H9 (cell line): ENCODE data around the gene NACAD. TPM values are rescaled to one million over a fixed set of nuclear protein-coding genes. Genes with fewer than 3 reads are reported as not detected.

Experiments used
- DNase-seq: peaks from one replicate; pipeline ENCODE4 v3.0.0-alpha.2; 2017
- H2AFZ ChIP-seq: one replicate; pipeline ENCODE4 v1.6.1; 2013; ENCODE audit warnings: mild to moderate bottlenecking, low read length, control low read depth, moderate library complexity
- H2AK5ac ChIP-seq: 2 replicates; pipeline ENCODE4 v1.6.1; 2013; ENCODE audit warnings: low read length, control low read depth, mixed read lengths; ENCODE audit not compliant: insufficient read length
- H2BK120ac ChIP-seq: one replicate; pipeline ENCODE4 v1.6.1; 2013; ENCODE audit warnings: low read depth, mild to moderate bottlenecking, low read length, control low read depth, inconsistent platforms; ENCODE audit not compliant: poor library complexity, severe bottlenecking
- H2BK12ac ChIP-seq: 2 replicates; pipeline ENCODE4 v1.6.1; 2013; ENCODE audit warnings: low read length, control low read depth, mixed read lengths, low read depth; ENCODE audit not compliant: insufficient read length
- H2BK15ac ChIP-seq: 2 replicates; pipeline ENCODE4 v1.6.1; 2013; ENCODE audit warnings: low read depth, low read length, control low read depth
- H2BK20ac ChIP-seq: one replicate; pipeline ENCODE4 v1.6.1; 2013; ENCODE audit warnings: low read depth, mild to moderate bottlenecking, low read length, control low read depth, inconsistent platforms; ENCODE audit not compliant: poor library complexity, severe bottlenecking
- H2BK5ac ChIP-seq: 2 replicates; pipeline ENCODE4 v1.6.1; 2013; ENCODE audit warnings: low read length, control low read depth, mixed read lengths; ENCODE audit not compliant: insufficient read length
- H3K14ac ChIP-seq: 2 replicates; pipeline ENCODE4 v1.6.1; 2013; ENCODE audit warnings: low read length, control low read depth; ENCODE audit not compliant: insufficient read depth
- H3K18ac ChIP-seq: 2 replicates; pipeline ENCODE4 v1.6.1; 2013; ENCODE audit warnings: low read depth, mild to moderate bottlenecking, mixed read lengths, low read length, control low read depth; ENCODE audit not compliant: insufficient read length
- H3K23ac ChIP-seq: 2 replicates; pipeline ENCODE4 v1.6.1; 2013; ENCODE audit warnings: low read length, control low read depth, mixed read lengths, low read depth; ENCODE audit not compliant: insufficient read length
- H3K23me2 ChIP-seq: 2 replicates; pipeline ENCODE4 v1.6.1; 2013; ENCODE audit warnings: low read depth, mild to moderate bottlenecking, mixed read lengths, low read length, control low read depth; ENCODE audit not compliant: insufficient read length, poor library complexity, severe bottlenecking
- H3K27ac ChIP-seq: 2 replicates; pipeline ENCODE4 v1.5.1; 2013; ENCODE audit warnings: low read length, control low read depth, mixed read lengths, low read depth; ENCODE audit not compliant: insufficient read length
- H3K27me3 ChIP-seq: 2 replicates; pipeline ENCODE4 v1.6.1; 2013; ENCODE audit warnings: low read length, control low read depth, inconsistent platforms; ENCODE audit not compliant: insufficient read depth
- H3K4ac ChIP-seq: 2 replicates; pipeline ENCODE4 v1.6.1; 2013; ENCODE audit warnings: low read depth, mild to moderate bottlenecking, control low read depth, inconsistent platforms, low read length, moderate library complexity
- H3K4me1 ChIP-seq: 2 replicates; pipeline ENCODE4 v1.6.1; 2013; ENCODE audit warnings: low read length, control low read depth, inconsistent platforms; ENCODE audit not compliant: insufficient read depth
- H3K4me2 ChIP-seq: 2 replicates; pipeline ENCODE4 v1.6.1; 2013; ENCODE audit warnings: low read length, control low read depth, mixed read lengths; ENCODE audit not compliant: insufficient read length, insufficient read depth
- H3K56ac ChIP-seq: 2 replicates; pipeline ENCODE4 v1.6.1; 2013; ENCODE audit warnings: low read depth, mild to moderate bottlenecking, mixed read lengths, low read length, control low read depth; ENCODE audit not compliant: insufficient read length
- H3K79me1 ChIP-seq: 2 replicates; pipeline ENCODE4 v1.6.1; 2013; ENCODE audit warnings: low read depth, mild to moderate bottlenecking, moderate library complexity, low read length, control low read depth, inconsistent platforms; ENCODE audit not compliant: insufficient read depth, poor library complexity, severe bottlenecking
- H3K79me2 ChIP-seq: 2 replicates; pipeline ENCODE4 v1.6.1; 2013; ENCODE audit warnings: low read length, control low read depth, inconsistent platforms; ENCODE audit not compliant: insufficient read depth
- H3K9ac ChIP-seq: 2 replicates; pipeline ENCODE4 v1.6.1; 2013; ENCODE audit warnings: low read length, control low read depth, mixed read lengths; ENCODE audit not compliant: insufficient read length; ENCODE audit errors: extremely low read depth
- H3K9me3 ChIP-seq: one replicate; pipeline ENCODE4 v1.6.1; 2013; ENCODE audit warnings: low read depth, low read length, inconsistent platforms; ENCODE audit not compliant: control insufficient read depth
- H3T11ph ChIP-seq: one replicate; pipeline ENCODE4 v1.6.1; 2013; ENCODE audit warnings: mild to moderate bottlenecking, low read length, control low read depth, inconsistent platforms
- H4K20me1 ChIP-seq: one replicate; pipeline ENCODE4 v1.6.1; 2013; ENCODE audit not compliant: control insufficient read depth, insufficient read length, insufficient read depth
- H4K5ac ChIP-seq: 2 replicates; pipeline ENCODE4 v1.6.1; 2013; ENCODE audit warnings: low read depth, mild to moderate bottlenecking, mixed read lengths, low read length, control low read depth; ENCODE audit not compliant: insufficient read length
- H4K8ac ChIP-seq: replicated peaks from 2 replicates; pipeline ENCODE4 v1.6.1; 2013; ENCODE audit warnings: low read length, control low read depth, mixed read lengths, low read depth; ENCODE audit not compliant: insufficient read length
- H4K91ac ChIP-seq: 2 replicates; pipeline ENCODE4 v1.6.1; 2013; ENCODE audit warnings: low read depth, mild to moderate bottlenecking, moderate library complexity, mixed read lengths, low read length, control low read depth; ENCODE audit not compliant: insufficient read length
- H3K27ac Mint-ChIP-seq, 3 experiments: 2 replicates in 2 of 3; 3 replicates in 1 of 3; pipeline ENCODE4 v1.8.0; 2020 to 2021; ENCODE audit warnings: mixed read lengths in 3 of 3, mild to moderate bottlenecking in 1 of 3, moderate library complexity in 1 of 3
- H3K27me3 Mint-ChIP-seq: 2 replicates; pipeline ENCODE4 v1.8.0; 2021; ENCODE audit warnings: low read depth, mild to moderate bottlenecking, moderate library complexity, mixed read lengths
- H3K36me3 Mint-ChIP-seq, 3 experiments: 2 replicates in 2 of 3; 3 replicates in 1 of 3; pipeline ENCODE4 v1.8.0; 2020 to 2021; ENCODE audit warnings: low read depth in 3 of 3, mixed read lengths in 3 of 3; ENCODE audit not compliant: insufficient read depth in 1 of 3
- H3K4me1 Mint-ChIP-seq, 2 experiments: 2 replicates each; pipeline ENCODE4 v1.8.0; 2020; ENCODE audit warnings: mixed read lengths in 2 of 2
- H3K4me3 Mint-ChIP-seq, 2 experiments: 2 replicates in 1 of 2; 3 replicates in 1 of 2; pipeline ENCODE4 v1.8.0; 2020 to 2021; ENCODE audit warnings: mild to moderate bottlenecking in 2 of 2, mixed read lengths in 2 of 2, moderate library complexity in 1 of 2
- H3K9me3 Mint-ChIP-seq, 2 experiments: 2 replicates in 1 of 2; 3 replicates in 1 of 2; pipeline ENCODE4 v1.8.0; 2020; ENCODE audit warnings: mild to moderate bottlenecking in 2 of 2, mixed read lengths in 2 of 2, moderate library complexity in 1 of 2
- WGBS: extraction: QIAGEN DNeasy Blood & Tissue Kit; methylation state at CpG from one replicate; pipeline ENCODE4 v1.1.7; 2013; ENCODE audit warnings: missing lambda C conversion rate, low lambda C conversion rate, mixed read lengths; ENCODE audit not compliant: insufficient read length; ENCODE audit errors: extremely low coverage; 5-methylcytosine and 5-hydroxymethylcytosine counted together
- total RNA-seq: library from RNA; stranded (reverse); gene quantifications from 2 replicates; pipeline ENCODE4 v1.2.1, GENCODE V29; 2021
- TF ChIP-seq, protein P1 (sequence below): fragments of 200-600 bp; sonication (generic); conservative IDR thresholded peaks from 3 replicates; pipeline ENCODE4 v1.8.0; 2021; ENCODE audit warnings: antibody characterized with exemption, mild to moderate bottlenecking

The NACAD gene
- total RNA-seq, 1 experiment from 2014 or later = 8.0 TPM

DNA sequence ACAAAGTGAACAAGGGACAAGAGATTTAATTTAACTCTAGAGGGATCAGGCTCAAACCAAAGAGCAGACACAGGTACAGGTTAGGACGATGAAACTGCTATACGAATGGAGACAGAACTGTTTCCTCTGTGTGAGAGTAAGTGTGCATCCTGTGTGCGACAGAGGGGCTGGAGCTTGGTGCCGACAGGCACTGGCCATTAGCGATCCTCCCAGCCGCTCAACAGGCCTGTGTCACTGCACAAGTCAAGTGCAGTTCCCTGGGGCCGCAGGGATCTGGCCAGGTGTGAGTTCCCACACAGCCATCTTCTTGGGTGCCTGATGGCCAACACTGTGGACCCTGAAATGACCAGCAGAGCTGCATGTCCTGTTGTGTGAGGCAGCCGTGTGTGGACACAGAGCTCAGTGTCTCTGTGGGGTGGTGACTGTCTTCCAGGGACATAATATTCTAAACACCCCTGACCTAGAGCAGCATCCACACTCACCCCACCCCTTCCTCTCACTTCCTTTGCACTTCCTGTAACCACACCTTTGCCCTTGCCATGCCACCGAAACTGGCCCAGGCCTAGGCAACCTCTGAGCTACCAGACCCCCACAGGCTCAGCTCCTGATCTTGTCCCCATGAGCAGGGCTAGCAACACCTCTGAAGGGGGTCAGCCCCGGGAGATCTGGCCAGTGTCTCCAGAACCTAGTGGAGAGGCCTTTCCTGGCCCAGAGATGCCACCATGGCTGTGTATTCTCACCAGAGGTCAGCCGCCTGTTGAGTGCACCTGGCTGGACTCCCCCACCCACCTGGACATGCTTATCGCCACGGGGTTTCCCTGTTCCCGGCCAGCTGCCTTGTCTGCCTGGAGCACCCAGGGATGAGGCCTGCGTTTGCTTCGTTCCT lies 34.4 kb upstream of the NACAD start:
- H3T11ph ChIP-seq = no peak overlapping the region
- Mint-ChIP-seq H3K27ac (peak overlapping the region in 1 of 3 experiments; percentile 61; a peak in 1 of 7 replicates), H3K4me3 (no peak overlapping the region), H3K27me3 (peaks cover 10% of the 10 kb centered on the region), H3K4me1 (peaks cover 11% of the 10 kb centered on the region in 2 experiments), H3K36me3 (no peaks in the 10 kb centered on the region), H3K9me3 (no peaks in the 10 kb centered on the region)
- H4K8ac ChIP-seq = no peak overlapping the region
- no peaks in the 10 kb centered on the region for H3K79me1 ChIP-seq
- no peak overlapping the region for H3K9ac ChIP-seq
- H2AFZ ChIP-seq = no peak overlapping the region
- no peak overlapping the region for H3K23ac ChIP-seq
- WGBS = no CpG with 5 or more reads among the region's 16 CpGs
- H4K91ac ChIP-seq = no peak overlapping the region
- no peak overlapping the region for H2BK15ac ChIP-seq
- no peaks in the 10 kb centered on the region for H4K20me1 ChIP-seq
- DNase-seq = no peak
- H3K79me2 ChIP-seq = no peaks in the 10 kb centered on the region
- H2BK120ac ChIP-seq = no peak overlapping the region
- H3K4me1 ChIP-seq = no peaks in the 10 kb centered on the region
- H2BK20ac ChIP-seq = no peak overlapping the region
- H3K14ac ChIP-seq = no peak overlapping the region
- H2BK12ac ChIP-seq = no peak overlapping the region
- H3K23me2 ChIP-seq = no peaks in the 10 kb centered on the region
- H3K27ac ChIP-seq = no peak overlapping the region
- H3K27me3 ChIP-seq = no peaks in the 10 kb centered on the region
- H2AK5ac ChIP-seq = no peak overlapping the region
- H3K56ac ChIP-seq = no peak overlapping the region
- no peak overlapping the region for H3K4me2 ChIP-seq
- no peak overlapping the region for H3K4ac ChIP-seq
- H3K18ac ChIP-seq = no peak overlapping the region
- no peak overlapping the region for H4K5ac ChIP-seq
- no peak overlapping the region for H2BK5ac ChIP-seq
- TF ChIP-seq, protein P1, sequence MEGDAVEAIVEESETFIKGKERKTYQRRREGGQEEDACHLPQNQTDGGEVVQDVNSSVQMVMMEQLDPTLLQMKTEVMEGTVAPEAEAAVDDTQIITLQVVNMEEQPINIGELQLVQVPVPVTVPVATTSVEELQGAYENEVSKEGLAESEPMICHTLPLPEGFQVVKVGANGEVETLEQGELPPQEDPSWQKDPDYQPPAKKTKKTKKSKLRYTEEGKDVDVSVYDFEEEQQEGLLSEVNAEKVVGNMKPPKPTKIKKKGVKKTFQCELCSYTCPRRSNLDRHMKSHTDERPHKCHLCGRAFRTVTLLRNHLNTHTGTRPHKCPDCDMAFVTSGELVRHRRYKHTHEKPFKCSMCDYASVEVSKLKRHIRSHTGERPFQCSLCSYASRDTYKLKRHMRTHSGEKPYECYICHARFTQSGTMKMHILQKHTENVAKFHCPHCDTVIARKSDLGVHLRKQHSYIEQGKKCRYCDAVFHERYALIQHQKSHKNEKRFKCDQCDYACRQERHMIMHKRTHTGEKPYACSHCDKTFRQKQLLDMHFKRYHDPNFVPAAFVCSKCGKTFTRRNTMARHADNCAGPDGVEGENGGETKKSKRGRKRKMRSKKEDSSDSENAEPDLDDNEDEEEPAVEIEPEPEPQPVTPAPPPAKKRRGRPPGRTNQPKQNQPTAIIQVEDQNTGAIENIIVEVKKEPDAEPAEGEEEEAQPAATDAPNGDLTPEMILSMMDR = no peak
- no peaks in the 10 kb centered on the region for H3K9me3 ChIP-seq
